SH-SY5Y (cell line): ENCODE measurements around the gene CTNND2.

Experiments used
- GATA2 ChIP-seq: IDR thresholded peaks from 2 replicates; pipeline ENCODE4 v1.6.1; 2011; ENCODE audit warnings: mild to moderate bottlenecking, low read depth, low read length
- GATA3 ChIP-seq: IDR thresholded peaks from 2 replicates; pipeline ENCODE4 v1.6.1; 2011; ENCODE audit warnings: low read depth, mild to moderate bottlenecking, low read length, moderate library complexity

- no peak for TF ChIP-seq GATA3
- TF ChIP-seq GATA2 = no peak
These were observed 356.5 kb downstream of the CTNND2 start for GRCh38 chr5:11547730-11548129.
